ENCODE measurements around the gene CCDC68. TPM values are rescaled to one million over a fixed set of nuclear protein-coding genes. Genes with fewer than 3 reads are reported as not detected.

Gene CCDC68
- total RNA-seq, 3 donors from 2014 or later, result 6.6 to 9.6 (median 8.5) TPM

GRCh38 chr18:55001394-55002024 lies 42.2 kb upstream of the CCDC68 start:
- no peak for TF ChIP-seq POLR2A (IDR thresholded peaks at IDR 0.05)
- no peak for TF ChIP-seq CTCF (IDR thresholded peaks at IDR 0.05)
- no peak for TF ChIP-seq POLR2AphosphoS5 (IDR thresholded peaks at IDR 0.05)
- H3K9me3 ChIP-seq, result no peaks in the 10 kb centered on the region
- intact Hi-C loops (cut with DNase I; ENCODE audit: low total_unique reads), result no loop called here
- H3K4me1 ChIP-seq, result no peaks in the 10 kb centered on the region
- H3K36me3 ChIP-seq, result no peaks in the 10 kb centered on the region
- no peaks in the 10 kb centered on the region for H3K27me3 ChIP-seq
- DNase-seq (ENCODE audit: low spot score in 2 of 2), result no peak
- no peak overlapping the region for H3K4me3 ChIP-seq
- H3K27ac ChIP-seq, result no peak overlapping the region

- no peaks in the 10 kb centered on the region for H3K9me3 ChIP-seq
- H3K4me1 ChIP-seq, result no peaks in the 10 kb centered on the region
- DNase-seq (ENCODE audit: low spot score in 2 of 2), result no peak
- H3K27me3 ChIP-seq, result no peaks in the 10 kb centered on the region
- no peak overlapping the region for H3K27ac ChIP-seq
- intact Hi-C loops (cut with DNase I; ENCODE audit: low total_unique reads), result no loop called here
- H3K36me3 ChIP-seq, result no peaks in the 10 kb centered on the region
- TF ChIP-seq CTCF (IDR thresholded peaks at IDR 0.05) (no peak), POLR2A (IDR thresholded peaks at IDR 0.05) (no peak), POLR2AphosphoS5 (IDR thresholded peaks at IDR 0.05) (no peak)
- H3K4me3 ChIP-seq, result no peak overlapping the region
Measured at GRCh38 chr18:55000529-55000928, 41.3 kb upstream of the CCDC68 start.

GRCh38 chr18:54999016-54999415 lies 39.8 kb upstream of the CCDC68 start:
- no peak for DNase-seq (ENCODE audit: low spot score in 2 of 2)
- H3K27ac ChIP-seq, result no peak overlapping the region
- no peaks in the 10 kb centered on the region for H3K36me3 ChIP-seq
- H3K4me3 ChIP-seq, result no peak overlapping the region
- intact Hi-C loops (cut with DNase I; ENCODE audit: low total_unique reads), result no loop called here
- H3K9me3 ChIP-seq, result no peaks in the 10 kb centered on the region
- no peaks in the 10 kb centered on the region for H3K4me1 ChIP-seq
- no peaks in the 10 kb centered on the region for H3K27me3 ChIP-seq
- TF ChIP-seq POLR2AphosphoS5 (IDR thresholded peaks at IDR 0.05) (no peak), CTCF (IDR thresholded peaks at IDR 0.05) (no peak), POLR2A (IDR thresholded peaks at IDR 0.05) (no peak)

- Histone ChIP-seq H3K27me3 (no peaks in the 10 kb centered on the region), H3K4me1 (no peaks in the 10 kb centered on the region), H3K4me3 (no peak overlapping the region), H3K9me3 (no peaks in the 10 kb centered on the region), H3K36me3 (no peaks in the 10 kb centered on the region), H3K27ac (no peak overlapping the region)
- DNase-seq (ENCODE audit: low spot score in 2 of 2), result no peak
- intact Hi-C loops (cut with DNase I; ENCODE audit: low total_unique reads), result no loop called here
- TF ChIP-seq CTCF (IDR thresholded peaks at IDR 0.05) (no peak), POLR2A (IDR thresholded peaks at IDR 0.05) (no peak), POLR2AphosphoS5 (IDR thresholded peaks at IDR 0.05) (no peak)
Measured at GRCh38 chr18:54995421-54996143, 36.3 kb upstream of the CCDC68 start.

- H3K9me3 ChIP-seq, result no peaks in the 10 kb centered on the region
- no peaks in the 10 kb centered on the region for H3K36me3 ChIP-seq
- intact Hi-C loops (cut with DNase I; ENCODE audit: low total_unique reads), result no loop called here
- H3K27me3 ChIP-seq, result no peaks in the 10 kb centered on the region
- no peak overlapping the region for H3K4me3 ChIP-seq
- TF ChIP-seq POLR2AphosphoS5 (IDR thresholded peaks at IDR 0.05) (no peak), CTCF (IDR thresholded peaks at IDR 0.05) (no peak), POLR2A (IDR thresholded peaks at IDR 0.05) (no peak)
- no peak for DNase-seq (ENCODE audit: low spot score in 2 of 2)
- H3K27ac ChIP-seq, result no peak overlapping the region
- H3K4me1 ChIP-seq, result no peaks in the 10 kb centered on the region
Measured at GRCh38 chr18:54991981-54992380, 32.7 kb upstream of the CCDC68 start.
